ENCODE results near the gene ARMC9.
"Not testable (repeated sequence)": the region's sequence is repeated elsewhere in the genome, so short reads cannot be mapped to it uniquely, and the experiment has no call there.

DNA sequence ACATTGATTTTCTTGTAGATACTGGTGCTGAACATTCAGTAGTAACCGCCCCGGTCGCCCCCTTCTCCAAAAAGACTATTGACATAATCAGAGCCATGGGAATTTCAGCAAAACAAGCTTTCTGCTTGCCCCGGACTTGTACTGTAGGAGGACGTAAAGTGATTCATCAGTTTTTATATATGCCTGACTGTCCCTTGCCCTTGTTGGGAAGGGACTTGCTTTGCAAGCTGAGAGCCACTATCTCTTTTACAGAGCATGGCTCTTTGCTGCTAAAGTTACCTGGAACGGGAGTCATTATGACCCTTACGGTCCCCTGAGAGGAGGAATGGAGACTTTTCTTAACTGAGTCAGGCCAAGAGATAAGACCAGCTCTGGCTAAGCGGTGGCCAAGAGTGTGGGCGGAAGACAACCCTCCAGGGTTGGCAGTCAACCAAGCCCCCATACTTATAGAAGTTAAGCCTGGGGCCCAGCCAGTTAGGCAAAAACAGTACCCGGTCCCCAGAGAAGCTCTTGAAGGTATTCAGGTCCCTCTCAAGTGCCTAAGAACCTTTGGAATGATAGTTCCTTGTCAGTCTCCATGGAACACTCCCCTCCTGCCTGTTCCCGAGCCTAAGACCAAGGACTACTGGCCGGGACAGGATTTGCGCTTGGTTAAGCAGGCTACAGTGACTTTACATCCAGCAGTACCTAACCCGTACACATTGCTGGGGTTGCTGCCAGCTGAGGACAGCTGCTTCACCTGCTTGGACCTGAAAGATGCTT is 205.2 kb downstream of the ARMC9 start:
- TF ChIP-seq EZH2 (IDR thresholded peaks at IDR 0.05; ENCODE audit: borderline replicate concordance, low read depth, low read length, poor library complexity, severe bottlenecking), result not testable (repeated sequence)
- TF ChIP-seq, protein P1, sequence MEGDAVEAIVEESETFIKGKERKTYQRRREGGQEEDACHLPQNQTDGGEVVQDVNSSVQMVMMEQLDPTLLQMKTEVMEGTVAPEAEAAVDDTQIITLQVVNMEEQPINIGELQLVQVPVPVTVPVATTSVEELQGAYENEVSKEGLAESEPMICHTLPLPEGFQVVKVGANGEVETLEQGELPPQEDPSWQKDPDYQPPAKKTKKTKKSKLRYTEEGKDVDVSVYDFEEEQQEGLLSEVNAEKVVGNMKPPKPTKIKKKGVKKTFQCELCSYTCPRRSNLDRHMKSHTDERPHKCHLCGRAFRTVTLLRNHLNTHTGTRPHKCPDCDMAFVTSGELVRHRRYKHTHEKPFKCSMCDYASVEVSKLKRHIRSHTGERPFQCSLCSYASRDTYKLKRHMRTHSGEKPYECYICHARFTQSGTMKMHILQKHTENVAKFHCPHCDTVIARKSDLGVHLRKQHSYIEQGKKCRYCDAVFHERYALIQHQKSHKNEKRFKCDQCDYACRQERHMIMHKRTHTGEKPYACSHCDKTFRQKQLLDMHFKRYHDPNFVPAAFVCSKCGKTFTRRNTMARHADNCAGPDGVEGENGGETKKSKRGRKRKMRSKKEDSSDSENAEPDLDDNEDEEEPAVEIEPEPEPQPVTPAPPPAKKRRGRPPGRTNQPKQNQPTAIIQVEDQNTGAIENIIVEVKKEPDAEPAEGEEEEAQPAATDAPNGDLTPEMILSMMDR (conservative IDR thresholded peaks at IDR 0.05; ENCODE audit: low read depth, low read length), result not testable (repeated sequence)
